B cell (primary cell): ENCODE results near the gene ZNF334. TPM values are rescaled to one million over a fixed set of nuclear protein-coding genes. Genes with fewer than 3 reads are reported as not detected.

Experiments
- ATAC-seq: fragments of 200-7000 bp; cut with Tn5 transposase; one replicate; pipeline ENCODE4 v1.10.0; 2021; ENCODE audit warnings: low read depth, mild to moderate bottlenecking, moderate number of reproducible peaks, moderate library complexity
- CTCF ChIA-PET: fragments of 350-600 bp; sonication (Branson Sonifier 250); formaldehyde crosslinking; loops from one replicate; lab custom pipeline; 2021; ENCODE audit warnings: antibody characterized with exemption, inconsistent platforms; lab: Charles Lee
- POLR2A ChIA-PET: fragments of 350-600 bp; sonication (Branson Sonifier 250); formaldehyde crosslinking; loops from one replicate; lab custom pipeline; 2021; ENCODE audit warnings: antibody characterized with exemption; lab: Charles Lee
- DNase-seq: peaks from one replicate; pipeline ENCODE4 v3.0.0; 2013
- H2AFZ ChIP-seq: 2 replicates; pipeline ENCODE4 v1.6.1; 2012; ENCODE audit warnings: mild to moderate bottlenecking, low read depth, low read length; ENCODE audit not compliant: insufficient read depth, poor library complexity, severe bottlenecking
- H3K27ac ChIP-seq, 2 donors: 1 replicate in 1 of 2; 2 replicates in 1 of 2; pipeline ENCODE4 v1.5.1; 2012 to 2013; ENCODE audit warnings: low read length in 2 of 2, mild to moderate bottlenecking in 2 of 2, moderate library complexity in 1 of 2
- H3K27me3 ChIP-seq, 4 experiments: fragments of 200-600 bp in 1 of 4; sonication (generic) in 1 of 4; replicated peaks in 1 of 4; 1 replicate in 2 of 4; 2 replicates in 2 of 4; pipeline versions ENCODE4 v1.6.1 to v1.7.0; 2013 to 2016; ENCODE audit warnings: low read length in 3 of 4, mild to moderate bottlenecking in 2 of 4, mixed read lengths in 1 of 4, moderate library complexity in 1 of 4; ENCODE audit not compliant: insufficient read depth in 4 of 4, control insufficient read depth in 3 of 4; ENCODE audit errors: control extremely low read depth in 1 of 4
- H3K36me3 ChIP-seq, 2 experiments: replicated peaks in 1 of 2; 1 replicate in 1 of 2; 2 replicates in 1 of 2; pipeline versions ENCODE4 v1.6.1 to v1.7.1; 2013; ENCODE audit warnings: low read length in 1 of 2; ENCODE audit not compliant: insufficient read depth in 2 of 2, control insufficient read depth in 1 of 2; ENCODE audit errors: control extremely low read depth in 1 of 2, extremely low read depth in 1 of 2
- H3K4me1 ChIP-seq, 2 donors: fragments of 200-600 bp in 1 of 2; sonication (generic) in 1 of 2; 1 replicate in 1 of 2; 2 replicates in 1 of 2; pipeline versions ENCODE4 v1.5.1 to v1.6.1; 2013 to 2017; ENCODE audit warnings: low read length in 2 of 2; ENCODE audit not compliant: control insufficient read depth in 2 of 2, insufficient read depth in 2 of 2
- H3K4me2 ChIP-seq: replicated peaks from 2 replicates; pipeline ENCODE3; 2012; ENCODE audit warnings: mild to moderate bottlenecking, low read depth, low read length; ENCODE audit not compliant: poor library complexity, severe bottlenecking
- H3K4me3 ChIP-seq, 5 experiments: fragments of 200-600 bp in 1 of 5; sonication (generic) in 1 of 5; 1 replicate in 3 of 5; 2 replicates in 2 of 5; pipeline versions ENCODE4 v1.5.1 to v1.7.0; 2011 to 2016; ENCODE audit warnings: low read length in 4 of 5, mild to moderate bottlenecking in 4 of 5, low read depth in 2 of 5, control low read depth in 1 of 5, moderate library complexity in 1 of 5; ENCODE audit not compliant: insufficient read depth in 1 of 5; ENCODE audit errors: control extremely low read depth in 1 of 5, extremely low read depth in 1 of 5
- H3K79me2 ChIP-seq: fragments of 200-600 bp; sonication (generic); one replicate; pipeline ENCODE4 v1.6.0; 2016; ENCODE audit warnings: low read length; ENCODE audit not compliant: control insufficient read depth, insufficient read depth
- H3K9ac ChIP-seq: fragments of 200-600 bp; sonication (generic); 2 replicates; pipeline ENCODE4 v1.6.1; 2017; ENCODE audit warnings: mild to moderate bottlenecking, low read length, moderate library complexity
- H3K9me3 ChIP-seq, 3 donors: one replicate each; pipeline versions ENCODE4 v1.6.1 to v1.7.1; 2013; ENCODE audit warnings: low read length in 2 of 3; ENCODE audit not compliant: control insufficient read depth in 2 of 3, insufficient read depth in 1 of 3; ENCODE audit errors: control extremely low read depth in 1 of 3
- H4K20me1 ChIP-seq: 2 replicates; pipeline ENCODE4 v1.6.0; 2012; ENCODE audit warnings: mild to moderate bottlenecking, low read length; ENCODE audit not compliant: insufficient read depth, control insufficient read depth, poor library complexity, severe bottlenecking
- H3K27ac Mint-ChIP-seq: one replicate; pipeline ENCODE4 v1.8.0; 2021; ENCODE audit warnings: mixed read lengths
- H3K27me3 Mint-ChIP-seq: one replicate; pipeline ENCODE4 v1.8.0; 2021; ENCODE audit warnings: mixed read lengths
- H3K4me1 Mint-ChIP-seq: one replicate; pipeline ENCODE4 v1.8.0; 2021; ENCODE audit warnings: mixed read lengths
- H3K4me3 Mint-ChIP-seq: one replicate; pipeline ENCODE4 v1.8.0; 2021; ENCODE audit warnings: mixed read lengths
- H3K9me3 Mint-ChIP-seq: one replicate; pipeline ENCODE4 v1.8.0; 2022; ENCODE audit warnings: mixed read lengths; ENCODE audit not compliant: insufficient read depth
- CTCF ChIP-seq: fragments of 200-600 bp; IDR thresholded peaks from one replicate; pipeline ENCODE4 v1.8.0; 2022; ENCODE audit warnings: antibody characterized with exemption, mild to moderate bottlenecking
- EZH2 ChIP-seq: IDR thresholded peaks from 2 replicates; pipeline ENCODE4 v1.6.1; 2012; ENCODE audit warnings: borderline replicate concordance, low read depth, mild to moderate bottlenecking, moderate library complexity, low read length; ENCODE audit not compliant: insufficient read depth, poor library complexity, severe bottlenecking
- WGBS: methylation state at CpG from one replicate; pipeline ENCODE4 v1.1.5; 2013; ENCODE audit warnings: missing lambda C conversion rate; ENCODE audit not compliant: insufficient coverage; 5-methylcytosine and 5-hydroxymethylcytosine counted together
- intact Hi-C: fragments of 100-400 bp; cut with micrococcal nuclease; formaldehyde crosslinking; loops from one replicate; pipeline ENCODE4 v1.10.0; 2022
- polyA plus RNA-seq: library from polyadenylated mRNA; depleted of rRNA; stranded (reverse); fragments of >200 nt; gene quantifications from 2 replicates; pipeline ENCODE4 v1.2.3, GENCODE V29; 2012
- total RNA-seq, 2 donors: library from RNA; stranded (reverse); fragments of 120-200 nt in 1 of 2; gene quantifications; 1 replicate in 1 of 2; 2 replicates in 1 of 2; pipeline versions ENCODE4 v1.2.3 to v1.2.4, GENCODE V29; 2013 to 2022

Gene ZNF334
- total and polyA plus RNA-seq, 2 donors (not counting 1 experiment from before 2014, with no cell fraction given): 0.22 to 0.30 TPM

GRCh38 chr20:46541229-46541935 is 28.0 kb upstream of the ZNF334 start:
- Mint-ChIP-seq H3K27ac (no peak overlapping the region), H3K9me3 (no peaks in the 10 kb centered on the region), H3K27me3 (peaks cover 13% of the 10 kb centered on the region), H3K4me1 (peaks cover 11% of the 10 kb centered on the region), H3K4me3 (no peak overlapping the region)
- intact Hi-C loops: no loop called here
- H4K20me1 ChIP-seq: no peaks in the 10 kb centered on the region
- ChIA-PET CTCF (no interaction called here), POLR2A (no interaction called here)
- peaks cover 12 to 16% of the 10 kb centered on the region in 2 donors for H3K4me1 ChIP-seq
- no peak overlapping the region for H3K27ac ChIP-seq
- H3K36me3 ChIP-seq: no peaks in the 10 kb centered on the region
- H3K4me3 ChIP-seq: no peak overlapping the region
- H3K4me2 ChIP-seq: no peak overlapping the region
- H3K9ac ChIP-seq: no peak overlapping the region
- no peaks in the 10 kb centered on the region for H3K79me2 ChIP-seq
- no peak for DNase-seq
- TF ChIP-seq EZH2 (no peak), CTCF (no peak)
- no peak overlapping the region for H2AFZ ChIP-seq
- ATAC-seq: no peak
- H3K9me3 ChIP-seq: no peaks in the 10 kb centered on the region
- peaks cover 0 to 8% (median 3%) of the 10 kb centered on the region in 4 experiments for H3K27me3 ChIP-seq
- WGBS: 82% methylated on average over 29 of the region's 36 CpGs

- Mint-ChIP-seq H3K27ac (no peak overlapping the region), H3K4me1 (peaks cover 2% of the 10 kb centered on the region), H3K27me3 (peaks cover 17% of the 10 kb centered on the region), H3K9me3 (no peaks in the 10 kb centered on the region), H3K4me3 (no peak overlapping the region)
- WGBS: 100% methylated on average over 1 of the region's 2 CpGs
- Histone ChIP-seq H3K4me1 (peaks cover 0 to 5% of the 10 kb centered on the region in 2 donors), H2AFZ (no peak overlapping the region), H3K79me2 (no peaks in the 10 kb centered on the region), H3K4me2 (no peak overlapping the region), H3K27ac (no peak overlapping the region), H3K9ac (no peak overlapping the region), H3K27me3 (peaks cover 0 to 8% (median 3%) of the 10 kb centered on the region in 4 experiments), H4K20me1 (no peaks in the 10 kb centered on the region), H3K9me3 (no peaks in the 10 kb centered on the region), H3K36me3 (no peaks in the 10 kb centered on the region), H3K4me3 (no peak overlapping the region)
- ChIA-PET POLR2A (no interaction called here), CTCF (no interaction called here)
- ATAC-seq: no peak
- TF ChIP-seq EZH2 (no peak), CTCF (no peak)
- DNase-seq: no peak
- intact Hi-C loops: no loop called here
Observed at GRCh38 chr20:46539113-46539512, 25.8 kb upstream of the ZNF334 start.
